HG02938 (cell line): ENCODE data around the gene SERTAD3.
"Not testable (repeated sequence)": the region's sequence is repeated elsewhere in the genome, so short reads cannot be mapped to it uniquely, and the experiment has no call there.

ENCODE experiments used
- ATAC-seq: cut with Tn5 transposase; IDR thresholded peaks from one replicate; pipeline ENCODE4 v1.9.1; 2021; ENCODE audit warnings: mild to moderate bottlenecking, moderate library complexity; ENCODE audit not compliant: unreplicated experiment

The SERTAD3 gene

GRCh38 chr19:40411958-40412499 is 32.1 kb downstream of the SERTAD3 start:
- ATAC-seq = no peak

- ATAC-seq = no peak
Measured at GRCh38 chr19:40411125-40411842, 32.9 kb downstream of the SERTAD3 start.

DNA sequence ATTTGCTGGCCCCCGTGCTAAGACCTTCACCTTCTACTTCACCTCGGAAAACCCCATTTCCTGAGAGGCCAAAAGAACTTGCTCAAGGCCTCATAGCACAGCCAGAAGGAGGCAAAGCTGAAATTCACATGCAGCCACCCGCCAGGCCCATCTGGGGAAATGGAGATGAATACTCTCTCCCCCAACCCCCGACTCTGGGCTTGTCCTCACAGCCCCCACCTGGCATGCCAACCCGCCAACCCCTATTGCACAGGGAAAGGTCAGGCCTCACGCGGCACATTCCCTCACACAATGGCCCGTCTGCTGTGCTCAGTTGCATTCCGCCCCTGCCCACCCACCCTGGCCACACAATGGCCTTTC is 34.1 kb downstream of the SERTAD3 start:
- ATAC-seq = no peak

- ATAC-seq = not testable (repeated sequence)
Measured at GRCh38 chr19:40408598-40408925, 35.6 kb downstream of the SERTAD3 start.

- ATAC-seq = no peak
Measured at GRCh38 chr19:40407714-40408597, 36.2 kb downstream of the SERTAD3 start.

GRCh38 chr19:40403262-40403984 is 40.7 kb downstream of the SERTAD3 start:
- peak; percentile 54 for ATAC-seq

GRCh38 chr19:40400559-40400958 is 43.6 kb downstream of the SERTAD3 start:
- no peak for ATAC-seq

DNA sequence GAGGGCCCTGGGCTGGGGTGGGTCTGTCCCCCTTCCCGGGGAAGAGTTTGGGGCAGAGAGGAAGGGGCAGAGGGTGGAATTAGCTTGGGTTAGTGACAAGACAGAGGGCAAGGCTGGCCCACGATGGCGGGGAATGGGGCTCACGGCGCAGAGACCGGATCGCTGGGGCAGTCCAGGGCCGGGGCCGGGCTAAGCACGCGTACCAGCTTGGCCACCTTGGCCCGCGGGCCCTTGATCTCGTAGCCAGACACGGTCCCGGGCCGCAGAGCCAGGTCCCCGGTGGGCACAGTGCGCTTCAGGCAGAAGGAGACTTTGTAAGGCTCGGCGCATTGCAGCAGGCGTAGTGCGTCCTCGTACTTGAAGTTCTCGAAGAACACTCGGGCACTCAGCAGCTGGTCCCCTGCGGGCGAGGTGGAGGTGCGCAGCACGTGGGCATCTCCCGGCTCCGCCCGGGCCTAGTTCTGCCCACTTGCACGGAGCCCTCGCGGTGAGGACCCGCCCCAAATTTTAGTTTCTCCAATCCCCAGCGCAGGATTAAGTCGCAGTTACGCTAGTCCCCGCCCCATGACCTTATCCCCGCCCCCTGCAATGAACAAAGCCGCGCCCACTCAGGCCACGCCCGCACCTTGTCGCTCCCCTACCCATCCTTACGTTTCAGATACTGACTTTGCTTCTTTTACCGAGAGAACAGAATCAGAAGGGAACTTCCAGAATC is 45.6 kb downstream of the SERTAD3 start:
- no peak for ATAC-seq

- no peak for ATAC-seq
Measured at GRCh38 chr19:40397568-40397906, 46.6 kb downstream of the SERTAD3 start.

- ATAC-seq = no peak
Measured at GRCh38 chr19:40396886-40397567, 47.1 kb downstream of the SERTAD3 start.

DNA sequence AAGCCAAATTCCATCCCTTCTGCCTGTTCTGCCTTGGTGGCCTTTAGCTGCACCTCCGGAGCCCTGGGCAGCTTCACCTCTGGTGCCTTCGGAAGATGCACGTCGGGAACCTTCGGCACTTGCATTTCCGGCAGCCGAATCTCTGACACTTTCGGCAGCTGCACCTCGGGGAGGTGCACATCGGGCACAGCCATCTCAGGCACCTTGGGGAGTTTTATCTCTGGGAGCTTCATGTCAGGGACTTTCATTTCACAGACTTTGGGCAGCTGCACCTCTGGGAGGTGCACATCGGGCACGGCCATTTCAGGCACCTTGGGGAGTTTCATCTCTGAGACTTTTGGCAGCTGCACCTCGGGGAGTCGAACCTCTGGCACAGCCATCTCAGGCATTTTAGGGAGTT is 48.2 kb downstream of the SERTAD3 start:
- no peak for ATAC-seq

DNA sequence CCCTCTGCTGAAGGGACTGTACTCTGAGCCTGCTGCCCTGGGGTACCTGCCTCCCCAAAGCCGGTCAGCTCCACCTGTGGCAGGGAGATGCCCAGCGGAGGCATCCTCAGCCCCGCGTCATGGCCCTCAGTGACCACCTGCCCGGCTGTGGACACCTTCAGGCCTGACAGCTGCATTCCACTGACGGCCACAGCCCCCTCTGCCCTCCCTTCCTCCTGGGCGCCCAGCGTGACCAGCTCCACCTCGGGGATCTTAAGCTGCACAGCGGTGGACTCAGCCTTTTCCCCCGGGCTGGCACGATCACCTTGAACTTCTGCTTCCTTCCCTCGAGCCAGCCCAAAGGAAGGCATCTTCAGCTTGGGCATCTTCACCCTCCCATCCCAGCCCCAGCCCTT is 49.3 kb downstream of the SERTAD3 start:
- ATAC-seq = no peak

DNA sequence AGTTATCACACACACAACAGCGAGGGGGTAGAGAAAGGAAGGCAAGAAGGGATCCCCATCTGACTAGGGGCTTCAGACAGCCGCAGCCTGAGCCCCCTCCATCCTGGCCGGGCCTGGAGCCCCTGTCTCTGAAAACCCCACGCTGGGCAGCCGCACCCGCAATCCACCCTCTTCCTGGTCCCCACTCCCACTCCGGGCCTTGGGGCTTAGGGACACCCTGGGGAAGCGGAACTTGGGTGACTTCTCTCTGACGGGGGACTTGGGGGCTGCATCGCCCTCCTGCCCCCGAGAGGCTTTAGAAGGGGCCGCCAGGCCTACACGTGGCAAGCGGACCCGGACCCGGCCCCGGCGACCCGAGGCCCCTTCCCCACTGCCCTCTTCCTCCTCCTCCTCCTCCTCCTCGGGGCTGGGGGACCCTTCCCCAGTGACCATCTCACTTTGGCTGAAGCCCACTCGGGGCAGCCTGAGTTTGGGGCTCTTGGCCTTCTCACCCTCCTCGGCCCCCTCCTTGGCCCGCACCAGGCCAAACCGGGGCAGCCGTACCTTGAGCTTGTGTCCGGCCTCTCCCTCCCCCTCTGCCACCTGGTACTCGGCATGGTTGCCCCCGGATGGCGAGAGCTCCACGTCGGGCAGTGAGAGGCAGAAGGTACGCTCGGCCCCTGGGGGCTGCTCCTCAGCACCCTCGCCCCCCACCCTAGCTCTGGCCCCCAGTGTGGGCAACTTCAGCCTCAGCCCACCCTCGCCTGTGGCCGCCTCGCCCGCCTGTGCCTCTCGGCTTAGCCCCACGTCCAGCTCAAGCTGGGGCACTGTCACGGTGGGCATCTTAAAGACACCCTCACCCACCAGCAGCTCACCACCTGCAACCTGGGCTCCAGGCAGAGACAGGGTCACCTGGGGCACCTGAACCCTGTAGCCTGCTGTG is 50.0 kb downstream of the SERTAD3 start:
- ATAC-seq = no peak

GRCh38 chr19:40392894-40393517 is 51.1 kb downstream of the SERTAD3 start:
- ATAC-seq = no peak

- no peak for ATAC-seq
Measured at GRCh38 chr19:40392123-40392522, 52.0 kb downstream of the SERTAD3 start.
